ENCODE results near the gene FRMD1.

The FRMD1 gene

DNA sequence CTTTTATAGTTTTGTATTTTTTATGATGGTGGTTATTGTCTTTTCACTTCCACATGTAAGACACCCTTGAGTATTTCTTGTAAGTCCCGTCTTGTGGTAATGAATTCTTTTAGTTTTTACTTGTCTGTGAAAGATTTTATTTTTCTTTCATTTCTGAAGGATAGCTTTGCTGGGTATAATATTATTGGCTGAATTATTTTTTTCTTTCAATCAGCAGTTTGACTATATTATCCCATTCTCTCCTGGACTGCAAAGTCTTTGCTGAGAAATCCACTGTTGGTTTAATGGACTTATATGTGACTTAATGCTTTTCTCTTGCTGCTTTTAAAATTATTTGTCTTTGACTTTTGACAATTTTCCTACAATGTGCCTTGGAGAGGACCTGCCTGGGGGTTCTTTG, 67.7 kb downstream of the FRMD1 start:
- H3K27ac ChIP-seq, result no peak overlapping the region
- H3K4me3 ChIP-seq (ENCODE audit: low read depth, low read length), result no peak overlapping the region
- no peak for DNase-seq
- H3K27me3 ChIP-seq (ENCODE audit: insufficient read depth, low read depth, severe bottlenecking), result no peaks in the 10 kb centered on the region
- peaks cover 20% of the 10 kb centered on the region for H3K9me3 ChIP-seq (ENCODE audit: severe bottlenecking)
- no peaks in the 10 kb centered on the region for H3K36me3 ChIP-seq
- TF ChIP-seq, protein P1, sequence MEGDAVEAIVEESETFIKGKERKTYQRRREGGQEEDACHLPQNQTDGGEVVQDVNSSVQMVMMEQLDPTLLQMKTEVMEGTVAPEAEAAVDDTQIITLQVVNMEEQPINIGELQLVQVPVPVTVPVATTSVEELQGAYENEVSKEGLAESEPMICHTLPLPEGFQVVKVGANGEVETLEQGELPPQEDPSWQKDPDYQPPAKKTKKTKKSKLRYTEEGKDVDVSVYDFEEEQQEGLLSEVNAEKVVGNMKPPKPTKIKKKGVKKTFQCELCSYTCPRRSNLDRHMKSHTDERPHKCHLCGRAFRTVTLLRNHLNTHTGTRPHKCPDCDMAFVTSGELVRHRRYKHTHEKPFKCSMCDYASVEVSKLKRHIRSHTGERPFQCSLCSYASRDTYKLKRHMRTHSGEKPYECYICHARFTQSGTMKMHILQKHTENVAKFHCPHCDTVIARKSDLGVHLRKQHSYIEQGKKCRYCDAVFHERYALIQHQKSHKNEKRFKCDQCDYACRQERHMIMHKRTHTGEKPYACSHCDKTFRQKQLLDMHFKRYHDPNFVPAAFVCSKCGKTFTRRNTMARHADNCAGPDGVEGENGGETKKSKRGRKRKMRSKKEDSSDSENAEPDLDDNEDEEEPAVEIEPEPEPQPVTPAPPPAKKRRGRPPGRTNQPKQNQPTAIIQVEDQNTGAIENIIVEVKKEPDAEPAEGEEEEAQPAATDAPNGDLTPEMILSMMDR (IDR thresholded peaks at IDR 0.05; ENCODE audit: low read depth, low read length), result no peak

DNA sequence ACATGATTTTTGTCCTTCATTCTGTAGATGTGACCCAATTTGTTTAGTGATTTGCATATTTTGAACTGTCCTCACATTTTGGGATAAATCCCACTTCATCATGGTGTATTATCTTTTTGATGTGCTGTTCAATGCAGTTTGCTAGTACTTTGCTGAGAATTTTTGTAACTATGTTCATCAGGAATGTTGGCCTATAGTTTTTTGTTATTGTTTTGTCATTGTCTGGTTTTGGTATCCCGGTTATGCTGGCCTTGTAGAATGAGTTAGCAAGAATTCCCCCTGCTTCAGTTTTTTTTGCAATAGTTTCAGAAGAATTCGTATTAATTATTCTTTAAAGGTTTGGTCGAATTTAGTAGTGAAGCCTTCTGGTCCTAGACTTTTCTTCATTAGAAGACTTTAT, 69.7 kb downstream of the FRMD1 start:
- TF ChIP-seq, protein P1 (IDR thresholded peaks at IDR 0.05; ENCODE audit: low read depth, low read length), result no peak
- Histone ChIP-seq H3K4me3 (ENCODE audit: low read depth, low read length) (no peak overlapping the region), H3K9me3 (ENCODE audit: severe bottlenecking) (peaks cover 18% of the 10 kb centered on the region), H3K27me3 (ENCODE audit: insufficient read depth, low read depth, severe bottlenecking) (no peaks in the 10 kb centered on the region), H3K27ac (no peak overlapping the region), H3K36me3 (no peaks in the 10 kb centered on the region)
- DNase-seq, result no peak

DNA sequence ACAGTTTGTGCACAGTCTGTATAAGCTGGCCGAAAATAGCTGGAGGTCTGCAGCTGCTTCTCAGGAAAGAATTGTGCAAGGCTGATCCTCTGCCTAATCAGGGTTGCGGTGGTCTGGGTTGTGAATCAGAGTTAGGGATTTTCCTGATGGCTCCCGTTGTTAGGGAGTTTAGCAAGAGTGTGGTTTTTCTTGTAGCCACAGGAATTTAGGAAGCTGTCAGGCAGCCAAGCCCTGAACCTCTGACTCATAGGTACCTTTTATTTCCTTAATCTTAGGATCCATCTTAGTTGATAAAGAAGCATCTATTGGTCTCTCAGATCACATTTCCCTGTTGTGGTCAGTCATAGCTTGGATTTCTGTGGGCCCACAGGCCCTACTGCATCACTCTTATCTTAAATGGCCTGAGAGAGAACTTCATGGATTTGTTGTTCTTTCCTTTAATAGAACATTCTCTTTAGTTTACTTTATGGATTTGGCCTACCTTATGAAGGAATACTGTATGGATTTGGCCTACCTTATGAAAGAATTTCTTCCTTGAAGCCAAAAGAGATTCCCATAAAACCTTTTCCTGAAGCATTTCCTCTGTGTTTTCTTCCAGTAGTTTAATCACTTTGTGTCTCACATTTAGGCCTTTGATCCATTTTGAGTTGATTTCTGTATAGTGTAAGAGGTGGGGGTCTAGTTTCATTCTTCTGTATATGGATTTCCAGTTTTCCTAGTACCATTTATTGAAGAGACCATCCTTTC, 71.2 kb downstream of the FRMD1 start:
- Histone ChIP-seq H3K4me3 (ENCODE audit: low read depth, low read length) (no peak overlapping the region), H3K36me3 (no peaks in the 10 kb centered on the region), H3K9me3 (ENCODE audit: severe bottlenecking) (peaks cover 18% of the 10 kb centered on the region), H3K27ac (no peak overlapping the region), H3K27me3 (ENCODE audit: insufficient read depth, low read depth, severe bottlenecking) (no peaks in the 10 kb centered on the region)
- no peak for DNase-seq
- TF ChIP-seq, protein P1 (IDR thresholded peaks at IDR 0.05; ENCODE audit: low read depth, low read length), result no peak

DNA sequence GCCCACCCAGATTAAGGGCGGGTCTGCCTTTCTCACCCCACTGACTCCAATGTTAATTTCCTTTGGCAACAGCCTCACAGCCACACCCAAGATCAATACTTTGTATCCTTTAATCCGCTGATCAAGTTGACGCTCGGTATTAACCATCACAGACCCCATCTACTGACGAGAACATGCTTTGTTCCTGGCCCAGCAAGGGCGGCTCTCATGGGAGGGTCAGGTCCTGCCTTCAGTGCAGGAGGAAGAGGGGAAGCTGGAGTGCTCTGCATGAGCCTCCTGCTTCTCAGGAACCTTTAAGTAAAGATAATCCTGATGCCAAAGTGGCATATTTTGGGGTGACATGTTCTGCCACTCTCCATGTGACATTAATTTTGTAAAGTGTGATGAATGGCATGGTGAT, 73.2 kb downstream of the FRMD1 start:
- TF ChIP-seq, protein P1 (IDR thresholded peaks at IDR 0.05; ENCODE audit: low read depth, low read length), result no peak
- Histone ChIP-seq H3K36me3 (no peaks in the 10 kb centered on the region), H3K27ac (no peak overlapping the region), H3K4me3 (ENCODE audit: low read depth, low read length) (no peak overlapping the region), H3K27me3 (ENCODE audit: insufficient read depth, low read depth, severe bottlenecking) (no peaks in the 10 kb centered on the region), H3K9me3 (ENCODE audit: severe bottlenecking) (peaks cover 4% of the 10 kb centered on the region)
- no peak for DNase-seq

DNA sequence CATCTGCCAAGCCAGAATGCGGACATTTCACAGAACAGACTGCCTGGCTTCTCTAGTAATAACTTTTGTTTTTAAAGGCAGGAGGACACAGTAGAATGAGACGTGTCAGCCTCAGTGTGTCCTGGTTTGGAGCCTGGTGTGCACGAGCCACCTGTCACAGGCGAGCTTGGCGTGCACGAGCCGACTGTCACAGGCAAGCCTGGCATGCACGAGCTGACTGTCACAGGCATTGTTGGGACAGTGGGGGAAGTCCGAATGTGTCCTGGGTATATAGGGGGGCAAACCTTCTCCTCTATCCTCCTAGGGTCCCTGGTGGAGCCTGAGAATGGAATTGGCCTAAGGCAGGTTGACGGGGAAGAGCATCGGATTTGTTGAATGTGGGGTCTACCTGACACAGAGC, 74.1 kb downstream of the FRMD1 start:
- TF ChIP-seq, protein P1 (IDR thresholded peaks at IDR 0.05; ENCODE audit: low read depth, low read length), result no peak
- Histone ChIP-seq H3K27me3 (ENCODE audit: insufficient read depth, low read depth, severe bottlenecking) (no peaks in the 10 kb centered on the region), H3K9me3 (ENCODE audit: severe bottlenecking) (no peaks in the 10 kb centered on the region), H3K27ac (no peak overlapping the region), H3K36me3 (no peaks in the 10 kb centered on the region), H3K4me3 (ENCODE audit: low read depth, low read length) (no peak overlapping the region)
- DNase-seq, result no peak

DNA sequence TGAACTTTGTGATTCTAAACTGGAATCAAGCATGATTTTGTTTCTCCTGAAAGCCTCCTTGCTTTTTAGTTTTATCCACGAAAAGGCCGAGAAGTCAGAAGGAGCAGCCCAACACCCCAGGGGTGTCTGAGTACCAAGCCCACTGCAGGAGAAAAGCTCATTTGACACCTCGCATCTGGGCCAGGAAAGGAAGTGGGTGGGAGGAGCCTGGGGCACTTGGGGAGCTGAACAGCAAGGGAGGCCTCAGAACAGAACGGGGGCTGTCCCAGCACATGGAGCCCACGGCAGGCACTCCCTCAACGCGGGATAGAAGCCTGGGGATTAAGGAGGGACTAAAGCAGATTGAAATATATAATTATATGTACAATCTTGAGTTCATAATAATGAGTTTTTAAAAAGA, 75.0 kb downstream of the FRMD1 start:
- Histone ChIP-seq H3K9me3 (ENCODE audit: severe bottlenecking) (no peaks in the 10 kb centered on the region), H3K27me3 (ENCODE audit: insufficient read depth, low read depth, severe bottlenecking) (no peaks in the 10 kb centered on the region), H3K27ac (no peak overlapping the region), H3K4me3 (ENCODE audit: low read depth, low read length) (no peak overlapping the region), H3K36me3 (no peaks in the 10 kb centered on the region)
- TF ChIP-seq, protein P1 (IDR thresholded peaks at IDR 0.05; ENCODE audit: low read depth, low read length), result no peak
- no peak for DNase-seq
